Endothelial cell (in vitro differentiated cells): Measurements from ENCODE around the gene PDE6B. TPM values are rescaled to one million over a fixed set of nuclear protein-coding genes. Genes with fewer than 3 reads are reported as not detected.

Experiments
- DNase-seq: peaks from one replicate; pipeline ENCODE4 v3.0.0; 2021; ENCODE audit warnings: low spot score
- H3K27ac Mint-ChIP-seq: one replicate; pipeline ENCODE4 v1.8.0; 2021; ENCODE audit warnings: mixed read lengths, inconsistent platforms; ENCODE audit not compliant: unreplicated experiment
- H3K27me3 Mint-ChIP-seq: one replicate; pipeline ENCODE4 v1.8.0; 2021; ENCODE audit warnings: mild to moderate bottlenecking, moderate library complexity, mixed read lengths, inconsistent platforms; ENCODE audit not compliant: unreplicated experiment
- H3K36me3 Mint-ChIP-seq: one replicate; pipeline ENCODE4 v1.8.0; 2021; ENCODE audit warnings: mild to moderate bottlenecking, low read depth, mixed read lengths, inconsistent platforms; ENCODE audit not compliant: unreplicated experiment
- H3K4me1 Mint-ChIP-seq: one replicate; pipeline ENCODE4 v1.8.0; 2021; ENCODE audit warnings: mild to moderate bottlenecking, mixed read lengths, inconsistent platforms; ENCODE audit not compliant: unreplicated experiment
- H3K4me3 Mint-ChIP-seq: one replicate; pipeline ENCODE4 v1.8.0; 2021; ENCODE audit warnings: mild to moderate bottlenecking, mixed read lengths, inconsistent platforms; ENCODE audit not compliant: unreplicated experiment
- H3K9me3 Mint-ChIP-seq: one replicate; pipeline ENCODE4 v1.8.0; 2021; ENCODE audit warnings: mixed read lengths, inconsistent platforms; ENCODE audit not compliant: unreplicated experiment
- CTCF ChIP-seq: fragments of 200-600 bp; sonication (generic); IDR thresholded peaks from one replicate; pipeline ENCODE4 v1.5.0; 2021; ENCODE audit warnings: antibody characterized with exemption; ENCODE audit not compliant: unreplicated experiment
- total RNA-seq: library from RNA; stranded (reverse); fragmentation: NEBNext Ultra II Directional; extraction: Animal tissue kit (Norgen Biotek cat#: 25700); gene quantifications from one replicate; pipeline ENCODE4 v1.2.1, GENCODE V29; 2021; ENCODE audit not compliant: unreplicated experiment

Gene PDE6B
- total RNA-seq, 1 donor from 2014 or later: 5.1 TPM

DNA sequence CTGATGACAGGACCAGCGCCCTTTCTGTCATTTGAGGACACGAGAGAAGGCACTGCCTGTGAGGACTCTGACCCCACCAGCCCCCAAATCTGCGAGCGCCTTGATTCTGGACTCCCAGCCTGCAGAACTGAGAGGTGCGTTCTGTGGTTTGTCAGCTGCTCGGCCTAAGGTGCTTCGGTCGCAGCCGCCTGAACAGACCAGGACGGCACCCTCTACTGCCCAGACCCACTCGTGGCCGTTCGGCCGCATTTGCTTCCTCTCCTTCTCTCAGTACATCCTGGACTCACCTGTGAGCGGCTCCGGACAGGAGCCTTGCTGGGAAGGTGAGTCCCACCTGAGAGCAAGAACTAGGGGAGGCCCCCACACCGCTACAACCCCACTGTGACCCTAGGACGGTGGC lies 88.7 kb downstream of the PDE6B start:
- no peaks in the 10 kb centered on the region for H3K9me3 Mint-ChIP-seq
- H3K27ac Mint-ChIP-seq: peak overlapping the region; percentile 18
- no peak for DNase-seq
- TF ChIP-seq CTCF: no peak
- H3K36me3 Mint-ChIP-seq: peaks cover 15% of the 10 kb centered on the region
- H3K4me1 Mint-ChIP-seq: peaks cover 17% of the 10 kb centered on the region
- no peak overlapping the region for H3K4me3 Mint-ChIP-seq
- peaks cover 4% of the 10 kb centered on the region for H3K27me3 Mint-ChIP-seq

GRCh38 chr4:717601-718320 lies 92.4 kb downstream of the PDE6B start:
- DNase-seq: no peak
- H3K9me3 Mint-ChIP-seq: no peaks in the 10 kb centered on the region
- H3K27me3 Mint-ChIP-seq: peaks cover 15% of the 10 kb centered on the region
- H3K27ac Mint-ChIP-seq: peak overlapping the region; percentile 61
- no peak for TF ChIP-seq CTCF
- peaks cover 29% of the 10 kb centered on the region for H3K36me3 Mint-ChIP-seq
- H3K4me1 Mint-ChIP-seq: peaks cover 9% of the 10 kb centered on the region
- no peak overlapping the region for H3K4me3 Mint-ChIP-seq

DNA sequence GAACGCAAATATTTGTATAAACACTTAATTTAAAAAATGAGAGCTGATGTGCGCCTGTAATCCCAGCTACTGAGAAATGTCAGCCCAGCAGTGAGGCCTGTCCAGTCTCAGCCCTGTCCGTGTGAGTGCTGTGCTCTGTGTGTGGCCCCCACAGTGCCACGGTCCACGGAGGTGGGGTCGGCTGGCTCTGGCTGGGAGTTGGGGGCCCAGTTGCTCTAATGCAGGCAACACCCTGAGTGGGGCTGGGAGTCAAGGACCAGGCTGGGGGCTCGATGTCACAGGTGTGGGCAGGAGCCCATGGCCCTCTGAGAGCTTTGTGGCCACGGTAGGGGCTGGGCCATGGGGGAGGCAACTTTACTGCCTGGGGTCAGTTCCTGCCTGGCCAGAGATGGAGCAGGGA lies 93.1 kb downstream of the PDE6B start:
- Mint-ChIP-seq H3K4me1 (peaks cover 9% of the 10 kb centered on the region), H3K27me3 (peaks cover 15% of the 10 kb centered on the region), H3K4me3 (no peak overlapping the region), H3K9me3 (no peaks in the 10 kb centered on the region), H3K36me3 (peaks cover 31% of the 10 kb centered on the region), H3K27ac (no peak overlapping the region)
- TF ChIP-seq CTCF: no peak
- DNase-seq: no peak

Other genes starting within 250 kb of the PDE6B start
- gene ZNF721, start 126.4 kb upstream of the PDE6B start, total RNA-seq: 32.5 TPM
- gene PIGG, start 126.4 kb upstream of the PDE6B start, total RNA-seq: 74.0 TPM
- not detected for gene TMEM271, start 49.3 kb upstream of the PDE6B start, total RNA-seq
- gene ATP5ME, start 48.7 kb downstream of the PDE6B start, total RNA-seq: 289 TPM
- 23.2 TPM for gene MYL5, start 49.0 kb downstream of the PDE6B start, total RNA-seq
- 19.9 TPM for gene SLC49A3, start 63.6 kb downstream of the PDE6B start, total RNA-seq
- 84.5 TPM for gene PCGF3, start 80.3 kb downstream of the PDE6B start, total RNA-seq
- 0.46 TPM for gene CPLX1, start 200.6 kb downstream of the PDE6B start, total RNA-seq